GM18499 (cell line): Measurements from ENCODE around the gene GNG7.
"Not testable (repeated sequence)": the region's sequence is repeated elsewhere in the genome, so short reads cannot be mapped to it uniquely, and the experiment has no call there.

Source experiments
- ATAC-seq: cut with Tn5 transposase; IDR thresholded peaks from one replicate; pipeline ENCODE4 v1.9.1; 2021; ENCODE audit warnings: moderate number of reproducible peaks; ENCODE audit not compliant: insufficient read depth, unreplicated experiment

Gene GNG7

DNA sequence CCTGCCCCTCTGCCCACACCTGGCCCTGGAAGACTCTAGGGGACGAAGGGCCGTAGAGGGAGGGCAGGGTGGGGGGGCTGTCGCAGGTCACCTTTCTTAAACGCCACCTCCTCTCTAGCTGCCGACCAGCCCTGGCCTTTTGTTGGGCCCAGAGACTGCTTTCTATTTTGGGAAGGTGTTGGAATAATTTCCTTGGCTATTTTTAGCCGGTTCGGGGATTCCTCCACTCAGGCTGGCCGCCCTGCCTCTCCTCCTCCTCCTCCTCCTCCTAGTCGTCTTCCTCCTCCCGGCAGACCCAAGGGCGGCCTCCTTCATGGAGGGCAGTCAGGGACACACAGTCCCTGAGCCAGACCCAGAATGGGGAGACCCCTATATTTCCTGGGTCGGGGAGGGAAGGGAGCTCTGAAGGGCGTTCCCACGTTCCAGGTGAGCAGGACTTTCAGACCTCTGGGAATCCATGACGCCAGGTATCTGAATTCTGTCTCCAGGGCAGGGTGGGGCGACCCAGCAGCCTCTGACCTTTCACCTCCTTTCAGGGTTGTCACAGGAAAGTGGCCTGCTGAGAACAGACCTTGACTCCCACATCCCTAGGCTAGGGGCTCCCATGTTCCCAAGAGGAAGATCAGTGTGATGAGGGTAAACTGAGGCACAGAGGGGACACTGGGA is 206.7 kb downstream of the GNG7 start:
- ATAC-seq: no peak

- no peak for ATAC-seq
Measured at GRCh38 chr19:2495130-2495641, 207.3 kb downstream of the GNG7 start.

DNA sequence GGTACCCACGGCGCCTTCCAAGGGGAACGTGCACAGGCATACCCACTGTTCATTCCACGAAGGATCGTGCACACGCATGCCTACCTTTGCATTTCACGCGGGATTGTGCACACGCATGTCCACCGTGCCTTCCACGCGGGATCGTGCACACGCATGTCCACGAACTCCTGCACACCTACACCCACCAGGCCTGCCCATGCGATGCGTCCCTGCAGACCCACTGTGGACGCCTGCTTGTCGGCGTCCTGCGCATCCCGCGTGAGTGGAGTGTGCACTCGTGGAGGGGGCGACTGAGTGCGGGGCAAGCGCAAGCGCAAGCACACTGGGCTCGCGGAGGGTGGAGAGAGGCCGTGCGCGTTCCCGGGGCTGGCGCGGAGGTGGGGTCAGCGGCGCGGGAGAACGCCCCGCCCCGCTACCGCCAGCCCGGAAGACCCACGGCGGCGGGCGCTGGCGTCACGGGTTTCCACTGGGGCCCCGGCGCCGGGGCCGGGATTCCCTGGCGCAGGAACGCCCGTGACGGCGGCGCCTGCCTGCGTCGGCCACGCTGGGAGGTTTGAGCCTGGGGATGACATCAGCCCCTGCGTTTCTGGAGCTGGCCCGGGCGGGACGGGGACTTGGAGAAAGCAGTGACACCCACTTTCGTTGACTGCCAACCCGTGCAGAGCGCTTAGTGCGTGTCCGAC is 207.9 kb downstream of the GNG7 start:
- no peak for ATAC-seq

DNA sequence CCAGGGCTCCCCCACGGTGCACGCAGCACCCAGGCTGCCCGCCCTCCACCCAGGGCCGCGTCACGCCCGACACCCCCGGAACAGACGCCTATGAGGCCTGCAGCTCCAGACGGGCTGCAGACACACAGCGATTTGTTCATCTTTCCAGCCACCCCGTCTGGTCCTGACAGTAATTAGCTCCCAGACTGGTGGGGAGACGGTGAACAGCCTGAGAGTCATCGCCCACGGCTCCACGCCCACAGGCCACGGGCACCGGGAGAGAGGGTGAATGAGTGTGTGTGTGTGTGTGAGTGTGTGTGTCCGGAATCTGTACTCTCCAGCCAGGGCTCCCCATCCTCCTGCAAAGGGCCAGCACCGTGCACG is 208.4 kb downstream of the GNG7 start:
- ATAC-seq: no peak

DNA sequence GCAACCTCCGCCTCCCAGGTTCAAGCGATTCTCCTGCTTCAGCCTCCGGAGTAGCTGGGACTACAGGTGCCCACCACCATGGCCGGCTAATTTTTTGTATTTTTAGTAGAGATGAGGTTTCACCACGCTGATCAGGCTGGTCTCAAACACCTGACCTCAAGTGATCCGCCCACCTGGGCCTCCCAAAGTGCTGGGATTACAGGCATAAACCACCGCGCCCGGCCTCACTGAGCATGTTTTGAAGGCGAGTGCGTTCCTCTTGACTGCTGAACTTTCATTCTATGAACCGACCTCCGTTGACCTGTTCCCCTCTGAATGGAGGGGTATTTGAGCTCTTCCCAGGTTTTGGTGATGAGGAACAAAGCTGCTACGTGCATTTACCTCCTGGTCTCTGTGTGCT is 209.0 kb downstream of the GNG7 start:
- ATAC-seq: not testable (repeated sequence)

GRCh38 chr19:2492870-2493269 is 209.6 kb downstream of the GNG7 start:
- ATAC-seq: no peak

GRCh38 chr19:2491130-2491801 is 211.2 kb downstream of the GNG7 start:
- ATAC-seq: no peak

DNA sequence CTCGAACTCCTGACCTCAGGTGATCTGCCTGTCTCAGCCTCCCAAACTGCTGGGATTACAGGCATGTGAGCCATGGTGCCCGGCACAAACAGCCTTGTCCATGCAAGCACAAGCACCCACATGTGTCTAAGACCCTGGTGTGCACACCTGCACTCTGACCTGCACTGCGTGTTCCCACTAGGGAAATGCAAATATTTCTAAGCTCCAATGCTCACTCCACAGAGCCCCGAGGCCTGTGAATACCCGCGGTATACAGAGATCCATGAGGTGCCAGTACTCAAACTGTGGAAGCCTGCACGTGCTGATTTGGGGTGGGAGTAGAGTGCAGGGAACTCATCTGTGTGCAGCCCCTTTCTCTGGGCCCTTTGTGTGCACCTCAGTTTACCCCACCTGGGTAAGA is 211.8 kb downstream of the GNG7 start:
- ATAC-seq: no peak

GRCh38 chr19:2488942-2489731 is 213.4 kb downstream of the GNG7 start:
- no peak for ATAC-seq

DNA sequence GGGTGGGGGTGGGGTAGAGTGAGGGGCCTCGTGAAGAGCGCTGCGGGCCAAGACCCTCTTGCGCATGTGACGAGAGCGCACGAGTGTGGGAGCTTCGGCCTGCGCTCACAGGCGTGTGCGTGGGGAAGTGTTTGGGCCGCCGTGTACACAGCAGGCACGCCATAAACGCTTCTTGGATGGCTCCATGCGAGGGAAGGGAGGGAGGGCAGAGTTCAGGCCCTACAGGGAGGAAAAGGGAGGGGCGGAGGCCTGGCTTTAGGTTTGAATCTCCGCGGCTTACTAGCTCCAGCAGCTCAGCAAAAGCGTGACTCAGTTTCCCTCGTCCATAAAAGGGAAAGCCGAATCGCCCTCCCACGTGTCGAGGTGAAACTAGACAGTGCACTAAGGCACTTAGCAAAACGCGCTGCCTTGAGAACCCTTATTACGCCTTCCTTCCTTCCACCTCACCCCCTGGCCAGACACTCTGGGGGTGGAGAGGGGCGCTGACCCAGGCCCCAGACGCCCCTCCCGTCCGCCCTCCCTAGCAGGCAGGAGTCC is 214.0 kb downstream of the GNG7 start:
- ATAC-seq: no peak

GRCh38 chr19:2487842-2488241 is 214.7 kb downstream of the GNG7 start:
- ATAC-seq: no peak

- no peak for ATAC-seq
Measured at GRCh38 chr19:2487090-2487489, 215.4 kb downstream of the GNG7 start.

DNA sequence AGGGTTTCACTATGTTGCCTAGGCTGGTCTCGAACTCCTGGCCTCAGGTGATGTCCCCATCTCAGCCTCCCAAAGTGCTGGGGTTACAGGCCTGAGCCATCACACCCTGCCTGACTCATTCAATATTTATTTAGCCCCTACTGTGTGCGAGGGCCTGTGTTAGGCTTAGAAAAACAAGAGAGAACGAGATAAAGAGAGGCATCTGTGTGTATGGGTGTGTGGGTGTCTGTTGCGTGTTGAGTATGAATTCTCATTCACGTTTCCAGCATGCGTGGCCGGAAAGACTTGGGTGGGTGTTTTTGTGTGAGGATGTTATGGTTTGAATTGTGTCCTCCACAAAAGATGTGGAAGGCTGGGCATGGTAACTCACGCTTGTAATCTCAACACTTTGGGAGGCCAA is 217.1 kb downstream of the GNG7 start:
- no peak for ATAC-seq

GRCh38 chr19:2484178-2484937 is 218.1 kb downstream of the GNG7 start:
- ATAC-seq: no peak

- no peak for ATAC-seq
Measured at GRCh38 chr19:2483484-2484151, 218.9 kb downstream of the GNG7 start.

GRCh38 chr19:2483084-2483483 is 219.4 kb downstream of the GNG7 start:
- ATAC-seq: no peak

DNA sequence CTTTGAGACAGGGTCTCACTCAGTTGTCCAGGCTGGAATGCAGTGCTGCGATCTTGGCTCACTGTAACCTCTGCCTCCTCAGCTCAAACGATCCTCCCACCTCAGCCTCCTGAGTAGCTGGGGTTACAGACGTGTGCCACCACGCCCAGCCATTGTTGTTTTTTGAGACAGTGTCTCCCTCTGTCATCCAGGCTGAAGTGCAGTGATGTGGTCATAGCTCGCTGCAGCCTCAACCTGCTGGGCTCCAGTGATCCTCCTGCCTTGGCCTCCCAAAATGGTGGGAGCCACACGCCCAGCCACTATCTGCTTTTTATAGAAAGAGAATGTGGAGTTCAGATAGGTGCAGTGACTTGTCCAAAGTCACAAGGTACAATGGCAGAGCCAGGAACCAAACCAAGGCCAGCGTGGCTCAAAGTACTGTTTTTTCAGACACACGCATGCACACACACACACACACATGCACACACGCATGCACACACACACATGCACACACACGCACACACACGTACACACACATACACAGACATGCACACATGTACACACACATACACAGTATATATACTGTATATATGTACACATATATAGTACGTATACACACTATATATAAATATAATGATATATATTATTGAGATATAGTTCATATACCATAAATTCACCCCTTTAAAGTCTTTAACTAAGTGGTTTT is 220.0 kb downstream of the GNG7 start:
- ATAC-seq: no peak

- ATAC-seq: no peak
Measured at GRCh38 chr19:2481466-2481865, 221.0 kb downstream of the GNG7 start.
